Aorta (tissue), 5 donors: ENCODE results near the gene E2F6. TPM values are rescaled to one million over a fixed set of nuclear protein-coding genes. Genes with fewer than 3 reads are reported as not detected.
A peak's percentile ranks its signal among the peaks of the same experiment; 100 is the strongest.
"Not testable (repeated sequence)": the region's sequence is repeated elsewhere in the genome, so short reads cannot be mapped to it uniquely, and the experiment has no call there.

Experiments
- ATAC-seq: fragments of 200-7000 bp; cut with Tn5 transposase; one replicate; pipeline ENCODE4 v1.9.1; 2022; ENCODE audit warnings: moderate library complexity; ENCODE audit not compliant: low FRiP score
- DNase-seq, 2 donors: peaks; one replicate each; pipeline ENCODE4 v3.0.0-alpha.2; 2020
- H3K27ac ChIP-seq, 2 donors: one replicate each; pipeline ENCODE4 v1.5.1; 2013; ENCODE audit warnings: low read length in 2 of 2, mild to moderate bottlenecking in 2 of 2, moderate library complexity in 2 of 2, control low read depth in 1 of 2, inconsistent platforms in 1 of 2, low read depth in 1 of 2
- H3K27me3 ChIP-seq, 2 donors: one replicate each; pipeline ENCODE4 v1.6.1; 2013; ENCODE audit warnings: control low read depth in 1 of 2, low read length in 1 of 2, mild to moderate bottlenecking in 1 of 2, moderate library complexity in 1 of 2; ENCODE audit not compliant: insufficient read depth in 2 of 2, control insufficient read depth in 1 of 2
- H3K36me3 ChIP-seq, 2 donors: one replicate each; pipeline ENCODE4 v1.6.1; 2013; ENCODE audit warnings: control low read depth in 1 of 2, low read length in 1 of 2, mild to moderate bottlenecking in 1 of 2; ENCODE audit not compliant: insufficient read depth in 2 of 2, control insufficient read depth in 1 of 2
- H3K4me1 ChIP-seq, 2 donors: one replicate each; pipeline ENCODE4 v1.6.1; 2013; ENCODE audit warnings: low read length in 2 of 2, control low read depth in 1 of 2, mild to moderate bottlenecking in 1 of 2, moderate library complexity in 1 of 2; ENCODE audit not compliant: insufficient read depth in 2 of 2, control insufficient read depth in 1 of 2
- H3K4me3 ChIP-seq, 2 donors: one replicate each; pipeline ENCODE4 v1.5.1; 2013; ENCODE audit warnings: low read length in 2 of 2, control low read depth in 1 of 2, mild to moderate bottlenecking in 1 of 2
- H3K9me3 ChIP-seq: one replicate; pipeline ENCODE4 v1.6.1; 2013; ENCODE audit warnings: mild to moderate bottlenecking, low read length; ENCODE audit not compliant: control insufficient read depth
- whole genome bisulfite sequencing, 2 donors: extraction: QIAGEN DNeasy Blood & Tissue Kit; methylation state at CpG; one replicate each; pipeline ENCODE4 v1.1.7; 2013; 5-methylcytosine and 5-hydroxymethylcytosine counted together
- intact Hi-C, 2 donors: fragments of 100-400 bp; cut with DNase I; formaldehyde crosslinking; loops; one replicate each; pipeline versions ENCODE4 v1.14.2 to v1.15.0; 2022
- polyA plus RNA-seq, 2 donors: library from polyadenylated mRNA; stranded (reverse); fragments of 200-250 nt; gene quantifications; one replicate each; pipeline ENCODE4 v1.2.3, GENCODE V29; 2013
- total RNA-seq, 2 donors: library from RNA; stranded (reverse); fragmentation: NEBNext Ultra II Directional; extraction: Animal tissue kit (Norgen Biotek cat#: 25700); gene quantifications; one replicate each; pipeline ENCODE4 v1.2.1, GENCODE V29; 2021
- donor health status: healthy with polysubstance abuse.
- donor health status: Bipolar disorder and iron deficiency.
- donor health status: DM: no; HTN: no; CAD: no.
- donor health status: DM: no; HTN: no; CAD: no.
- donor health status: DM: yes; HTN: yes; CAD: no.

E2F6 gene
- total and polyA plus RNA-seq, 4 donors, result 8.6 to 13.4 (median 9.4) TPM

DNA sequence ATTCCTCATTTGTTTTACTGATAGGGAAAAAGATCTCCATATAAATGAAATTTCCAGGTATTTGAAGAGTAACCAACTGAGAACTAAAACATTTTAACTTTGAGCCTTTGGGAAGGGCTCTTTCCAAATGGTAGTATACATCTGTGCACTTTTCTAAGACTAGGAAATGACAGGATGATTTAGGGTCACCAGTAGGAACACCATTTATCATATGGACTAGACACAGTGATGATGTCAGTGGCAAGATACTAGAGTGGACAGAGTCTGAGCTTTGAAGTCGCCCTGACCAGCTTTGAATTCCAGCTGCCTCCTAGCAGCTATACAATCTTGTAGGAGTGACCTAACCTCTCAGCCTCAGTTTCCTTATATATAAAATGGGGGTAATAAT, 56.4 kb downstream of the E2F6 start:
- ATAC-seq, result no peak
- intact Hi-C loops, result loop anchor here in 1 of 2 donors (5.0 kb wide), 1 partner anchor 37 kb away; no protein-coding TSS in a partner anchor
- H3K4me1 ChIP-seq, result peaks cover 2 to 5% of the 10 kb centered on the region in 2 donors

DNA sequence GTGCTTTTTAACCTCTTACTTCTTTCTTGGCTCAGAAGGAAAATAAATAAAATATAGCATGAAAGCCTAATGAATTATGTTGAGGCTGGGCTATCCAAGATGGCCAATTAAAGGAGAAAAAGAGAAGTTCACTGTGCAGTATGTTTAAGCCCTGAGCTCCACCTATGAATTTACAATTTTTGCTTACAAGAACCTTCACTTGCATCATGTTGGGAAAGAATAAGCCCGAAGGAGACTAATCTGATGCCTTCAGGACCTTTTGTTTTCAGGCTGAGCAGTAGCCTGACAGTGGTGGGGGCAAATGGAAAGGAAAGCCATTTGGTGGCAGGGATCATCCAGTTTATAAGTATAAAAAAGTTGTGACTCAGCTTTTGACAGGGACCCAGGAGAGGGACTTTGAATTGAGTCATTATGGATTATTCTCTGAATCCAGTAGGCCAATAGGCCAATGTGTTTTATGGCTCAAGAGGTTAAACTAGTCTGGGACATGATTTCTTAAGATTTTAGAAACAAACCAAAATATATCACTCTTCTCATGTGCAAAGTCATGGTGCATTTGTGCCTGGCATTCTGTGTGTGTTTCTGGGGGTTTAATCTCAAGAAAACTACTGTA, 56.9 kb downstream of the E2F6 start:
- H3K4me1 ChIP-seq, result peaks cover 2 to 5% of the 10 kb centered on the region in 2 donors
- H3K27me3 ChIP-seq, result no peaks in the 10 kb centered on the region
- WGBS, 2 donors, result 61 to 80% methylated on average over 1 of the region's 1 CpG
- ATAC-seq (no peak), DNase-seq (no peak)
- H3K36me3 ChIP-seq, result no peaks in the 10 kb centered on the region
- H3K27ac ChIP-seq, result no peak overlapping the region
- no peaks in the 10 kb centered on the region for H3K9me3 ChIP-seq
- H3K4me3 ChIP-seq, result no peak overlapping the region
- intact Hi-C loops, result loop anchor here in 1 of 2 donors (5.0 kb wide), 1 partner anchor 37 kb away; no protein-coding TSS in a partner anchor

More for the DNA sequence above, 56.4 kb downstream of the E2F6 start:
- H3K4me3 ChIP-seq, result no peak overlapping the region
- H3K9me3 ChIP-seq, result no peaks in the 10 kb centered on the region
- H3K27me3 ChIP-seq, result no peaks in the 10 kb centered on the region
- 95 to 97% methylated on average over 1 of the region's 1 CpG for WGBS, 2 donors
- H3K27ac ChIP-seq, result no peak overlapping the region
- DNase-seq, result no peak
- H3K36me3 ChIP-seq, result no peaks in the 10 kb centered on the region

DNA sequence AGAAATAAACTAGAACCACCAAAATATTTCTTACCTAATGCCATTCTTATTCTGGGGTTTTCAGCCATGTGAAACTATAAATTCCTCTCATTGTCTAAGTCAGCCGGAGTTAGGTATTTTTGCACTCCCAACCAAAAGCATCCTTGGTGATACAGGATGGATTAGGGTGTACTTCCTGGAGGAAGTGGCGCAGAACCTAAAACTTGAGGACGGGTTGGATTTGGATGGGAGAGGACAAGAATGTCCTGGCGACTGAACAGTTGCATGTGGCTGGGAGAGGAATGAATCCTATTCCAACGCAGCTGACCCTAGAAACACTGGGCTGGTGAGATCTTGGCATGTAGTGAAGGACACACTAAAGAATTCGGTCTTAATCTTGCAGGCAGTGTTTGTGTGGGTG, 58.5 kb downstream of the E2F6 start:
- no peaks in the 10 kb centered on the region for H3K9me3 ChIP-seq
- no peaks in the 10 kb centered on the region for H3K27me3 ChIP-seq
- H3K36me3 ChIP-seq, result no peaks in the 10 kb centered on the region
- peak overlapping the region; percentile 94 to 96 for H3K27ac ChIP-seq
- intact Hi-C loops, result loop anchor here (1.0 to 5.0 kb wide), 3 partner anchors 35 to 65 kb away; no protein-coding TSS in a partner anchor
- peaks cover 2 to 5% of the 10 kb centered on the region in 2 donors for H3K4me1 ChIP-seq
- 42 to 43% methylated on average over 6 of the region's 6 CpGs for WGBS, 2 donors
- peak overlapping the region in 1 of 2 donors; percentile 29 for H3K4me3 ChIP-seq
- no peak for ATAC-seq
- DNase-seq, result no peak

DNA sequence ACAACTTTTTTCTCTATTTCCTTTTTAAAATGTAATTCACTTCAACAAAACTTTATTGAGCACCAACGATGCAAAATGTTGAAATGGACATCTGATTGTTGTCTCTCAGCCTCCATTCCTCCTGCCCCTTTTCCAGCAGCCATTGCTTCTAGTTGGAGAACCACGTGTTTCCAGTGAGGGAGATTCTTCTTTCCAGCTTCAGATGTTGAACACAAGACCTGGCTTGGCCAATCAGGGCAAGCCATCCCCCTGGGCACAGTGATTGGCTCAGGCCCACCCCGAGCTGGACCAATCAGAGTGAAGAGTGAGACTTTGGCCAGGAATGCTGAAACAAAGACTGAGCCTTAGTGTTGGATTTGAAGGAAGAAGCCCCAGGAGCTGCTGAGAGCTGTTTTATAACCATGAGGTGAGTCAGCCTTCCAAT, 59.0 kb downstream of the E2F6 start:
- H3K27ac ChIP-seq, result peak overlapping the region; percentile 94 to 96
- H3K9me3 ChIP-seq, result no peaks in the 10 kb centered on the region
- ATAC-seq, result peak; percentile 75
- no peak overlapping the region for H3K4me3 ChIP-seq
- H3K4me1 ChIP-seq, result peaks cover 2 to 5% of the 10 kb centered on the region in 2 donors
- 12 to 22% methylated on average over 3 of the region's 3 CpGs for WGBS, 2 donors
- H3K36me3 ChIP-seq, result no peaks in the 10 kb centered on the region
- intact Hi-C loops, result loop anchor here (1.0 to 5.0 kb wide), 3 partner anchors 35 to 64 kb away; no protein-coding TSS in a partner anchor
- DNase-seq, result peak; percentile 82 to 87
- H3K27me3 ChIP-seq, result no peaks in the 10 kb centered on the region

DNA sequence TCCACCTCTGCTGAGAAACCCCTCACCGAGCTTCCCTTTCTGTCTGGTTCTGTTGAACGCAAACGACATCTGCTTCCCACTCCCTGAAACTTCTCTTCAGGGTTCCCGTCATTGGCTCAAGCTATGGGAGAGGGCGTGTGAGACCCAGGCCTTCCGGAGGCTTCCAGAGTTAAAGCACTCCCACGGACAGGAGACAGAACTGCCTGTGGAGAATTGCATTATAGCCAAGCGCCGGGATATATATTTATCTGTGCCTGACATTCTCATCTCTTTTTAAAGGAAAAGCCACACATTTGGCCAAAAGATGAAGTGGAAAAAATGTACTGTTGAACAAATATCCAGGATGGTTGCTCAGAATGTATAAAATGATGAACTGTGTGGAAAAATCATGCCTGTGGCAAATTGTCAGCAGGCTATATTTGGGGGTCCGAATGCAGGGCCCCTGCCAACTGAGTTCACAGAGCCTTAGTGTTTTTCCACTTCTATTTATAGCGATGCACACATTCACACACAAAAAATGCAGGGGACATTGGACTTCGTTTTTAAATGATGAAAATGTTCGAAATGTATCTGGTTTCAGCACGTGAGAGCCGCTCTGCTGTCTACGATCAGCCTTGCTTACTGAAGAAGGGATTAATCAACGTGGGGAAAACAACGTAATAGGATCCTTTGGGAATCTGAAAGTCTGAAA, 59.5 kb downstream of the E2F6 start:
- ATAC-seq (peak; percentile 39), DNase-seq (no peak)
- intact Hi-C loops, result loop anchor here in 1 of 2 donors (2.0 to 5.0 kb wide), 2 partner anchors 34 to 64 kb away; no protein-coding TSS in a partner anchor
- H3K36me3 ChIP-seq, result no peaks in the 10 kb centered on the region
- no peaks in the 10 kb centered on the region for H3K9me3 ChIP-seq
- peak overlapping the region; percentile 81 to 94 for H3K27ac ChIP-seq
- 6 to 7% methylated on average over 18 of the region's 18 CpGs for WGBS, 2 donors
- H3K4me1 ChIP-seq, result peaks cover 2 to 5% of the 10 kb centered on the region in 2 donors
- H3K4me3 ChIP-seq, result no peak overlapping the region
- H3K27me3 ChIP-seq, result no peaks in the 10 kb centered on the region

DNA sequence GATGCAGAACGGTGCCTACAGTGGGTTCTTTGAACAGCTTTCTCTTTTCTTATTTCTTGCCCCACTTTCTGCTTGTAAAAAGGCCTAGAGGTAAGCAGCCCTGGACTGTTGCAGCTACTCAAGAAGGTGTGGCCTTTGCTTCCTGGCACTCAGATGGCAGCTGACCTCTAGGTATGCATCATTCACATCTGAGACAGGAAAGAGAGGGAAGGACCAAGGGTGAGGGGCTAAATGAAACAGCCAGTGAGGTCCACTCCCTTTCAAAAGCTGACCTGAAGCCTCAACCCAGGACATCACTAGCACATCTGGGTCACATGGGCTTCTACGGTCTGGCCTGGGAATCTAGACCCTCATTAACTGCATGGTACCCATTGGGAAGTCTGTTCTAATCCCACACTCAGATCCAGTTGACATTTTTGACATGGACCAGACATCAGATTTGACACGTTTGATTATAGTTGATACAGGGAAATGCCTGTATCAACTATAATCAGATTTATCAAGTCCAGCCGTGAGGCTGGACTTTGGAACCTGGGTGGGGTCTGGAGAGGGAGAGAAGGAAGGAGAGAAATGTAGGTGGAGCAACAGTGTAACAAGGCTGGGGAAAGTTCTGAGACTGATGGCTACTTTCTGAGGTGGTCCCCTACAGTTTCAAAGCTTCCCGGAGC, 60.2 kb downstream of the E2F6 start:
- Histone ChIP-seq H3K36me3 (no peaks in the 10 kb centered on the region), H3K4me3 (no peak overlapping the region), H3K4me1 (peaks cover 2 to 5% of the 10 kb centered on the region in 2 donors), H3K27me3 (no peaks in the 10 kb centered on the region), H3K27ac (peak overlapping the region; percentile 81 to 92), H3K9me3 (no peaks in the 10 kb centered on the region)
- no peak for ATAC-seq
- DNase-seq, result no peak
- 39 to 41% methylated on average over 5 of the region's 5 CpGs for WGBS, 2 donors
- intact Hi-C loops, result loop anchor here in 1 of 2 donors (2.0 to 5.0 kb wide), 2 partner anchors 33 to 63 kb away; no protein-coding TSS in a partner anchor

DNA sequence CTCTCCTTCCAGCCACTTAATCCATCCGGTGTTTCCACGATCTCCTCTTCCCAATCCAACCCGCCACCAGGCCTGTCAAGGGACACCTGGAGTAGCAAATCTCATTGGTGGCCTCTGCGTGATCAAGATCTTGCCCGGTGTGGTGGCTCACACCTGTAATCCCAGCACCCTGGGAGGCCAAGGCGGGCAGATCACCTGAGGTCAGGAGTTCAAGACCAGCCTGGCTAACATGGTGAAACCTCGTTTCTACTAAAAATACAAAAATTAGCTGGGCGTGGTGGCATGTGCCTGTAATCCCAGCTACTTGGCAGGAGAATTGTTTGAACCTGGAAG, 60.9 kb downstream of the E2F6 start:
- ATAC-seq, DNase-seq, H3K4me3 ChIP-seq, H3K36me3 ChIP-seq, H3K4me1 ChIP-seq, H3K9me3 ChIP-seq, H3K27me3 ChIP-seq, H3K27ac ChIP-seq: not testable (repeated sequence)
- intact Hi-C loops, result loop anchor here in 1 of 2 donors (5.0 kb wide), 1 partner anchor 33 kb away; no protein-coding TSS in a partner anchor
- 71 to 75% methylated on average over 8 of the region's 8 CpGs for WGBS, 2 donors

DNA sequence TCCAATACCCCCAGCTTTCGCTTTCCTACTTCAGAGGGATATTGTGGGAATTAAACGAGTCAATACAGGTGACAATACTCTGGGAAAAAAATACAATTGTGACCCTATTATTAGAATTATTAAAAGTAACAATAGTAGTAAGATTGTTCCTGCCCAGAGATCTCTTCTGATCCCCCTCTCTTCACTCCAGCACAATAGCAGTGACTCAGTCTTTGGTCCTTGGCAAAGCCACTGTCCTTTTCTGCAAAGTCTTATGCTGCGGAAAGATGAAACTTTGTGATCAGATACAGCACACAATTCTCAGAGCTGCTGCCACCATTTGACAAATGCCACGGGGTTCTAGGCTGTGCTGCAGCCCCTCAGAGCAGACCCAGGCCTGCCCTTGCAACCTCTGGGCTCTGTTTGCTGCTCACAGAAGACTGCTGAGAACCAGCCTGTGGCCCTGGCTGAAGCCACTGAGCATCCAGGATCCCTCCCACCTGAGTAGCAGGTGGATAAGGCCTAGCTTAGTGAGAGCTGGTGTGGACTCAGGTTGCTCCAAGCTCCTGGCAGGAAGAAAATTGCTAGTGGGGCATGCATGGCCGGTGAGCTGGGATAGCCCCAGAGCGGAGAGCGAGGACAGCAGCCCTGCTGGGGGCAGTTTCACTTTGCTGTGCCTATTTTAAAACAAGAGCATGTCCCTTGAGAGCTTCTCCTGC, 61.4 kb downstream of the E2F6 start:
- no peak overlapping the region for H3K4me3 ChIP-seq
- H3K4me1 ChIP-seq, result peaks cover 2 to 5% of the 10 kb centered on the region in 2 donors
- no peaks in the 10 kb centered on the region for H3K36me3 ChIP-seq
- no peaks in the 10 kb centered on the region for H3K9me3 ChIP-seq
- DNase-seq (no peak), ATAC-seq (no peak)
- no peaks in the 10 kb centered on the region for H3K27me3 ChIP-seq
- intact Hi-C loops, result loop anchor here in 1 of 2 donors (5.0 kb wide), 1 partner anchor 32 kb away; no protein-coding TSS in a partner anchor
- H3K27ac ChIP-seq, result no peak overlapping the region
- WGBS, 2 donors, result 81 to 91% methylated on average over 7 of the region's 7 CpGs
